Nephron progenitor cell (in vitro differentiated cells): ENCODE data around the gene ATP2B2.

Experiments used
- DNase-seq: peaks from one replicate; pipeline ENCODE4 v3.0.0; 2021
- H3K27ac Mint-ChIP-seq: 2 replicates; pipeline ENCODE4 v1.8.0; 2021; ENCODE audit warnings: mild to moderate bottlenecking, moderate library complexity, mixed read lengths
- H3K27me3 Mint-ChIP-seq: 2 replicates; pipeline ENCODE4 v1.8.0; 2021; ENCODE audit warnings: mild to moderate bottlenecking, low read depth, mixed read lengths; ENCODE audit not compliant: poor library complexity
- H3K36me3 Mint-ChIP-seq: 2 replicates; pipeline ENCODE4 v1.8.0; 2021; ENCODE audit warnings: low read depth, mixed read lengths
- H3K4me1 Mint-ChIP-seq: 2 replicates; pipeline ENCODE4 v1.8.0; 2021; ENCODE audit warnings: mixed read lengths
- H3K4me3 Mint-ChIP-seq: 2 replicates; pipeline ENCODE4 v1.8.0; 2021; ENCODE audit warnings: mild to moderate bottlenecking, moderate library complexity, mixed read lengths
- H3K9me3 Mint-ChIP-seq: 2 replicates; pipeline ENCODE4 v1.8.0; 2021; ENCODE audit warnings: mild to moderate bottlenecking, moderate library complexity, mixed read lengths
- CTCF ChIP-seq: fragments of 200-600 bp; sonication (generic); IDR thresholded peaks from 2 replicates; pipeline ENCODE4 v1.5.0; 2021; ENCODE audit warnings: antibody characterized with exemption

ATP2B2 gene

GRCh38 chr3:10319251-10319650 lies 186.1 kb downstream of the ATP2B2 start:
- Mint-ChIP-seq H3K36me3 (peaks cover 7% of the 10 kb centered on the region), H3K4me1 (peaks cover 21% of the 10 kb centered on the region), H3K27ac (no peak overlapping the region), H3K4me3 (peak overlapping the region; percentile 96), H3K9me3 (no peaks in the 10 kb centered on the region), H3K27me3 (peaks cover 12% of the 10 kb centered on the region)
- no peak for TF ChIP-seq CTCF
- no peak for DNase-seq

- no peak overlapping the region for H3K27ac Mint-ChIP-seq
- no peaks in the 10 kb centered on the region for H3K9me3 Mint-ChIP-seq
- TF ChIP-seq CTCF = no peak
- H3K4me1 Mint-ChIP-seq = peaks cover 21% of the 10 kb centered on the region
- peaks cover 17% of the 10 kb centered on the region for H3K36me3 Mint-ChIP-seq
- peaks cover 6% of the 10 kb centered on the region for H3K27me3 Mint-ChIP-seq
- H3K4me3 Mint-ChIP-seq = peak overlapping the region; percentile 46
- no peak for DNase-seq
Observed at GRCh38 chr3:10317961-10318350, 187.4 kb downstream of the ATP2B2 start.

GRCh38 chr3:10317311-10317960 lies 187.9 kb downstream of the ATP2B2 start:
- no peaks in the 10 kb centered on the region for H3K9me3 Mint-ChIP-seq
- H3K4me3 Mint-ChIP-seq = no peak overlapping the region
- no peak for DNase-seq
- H3K27ac Mint-ChIP-seq = no peak overlapping the region
- no peak for TF ChIP-seq CTCF
- H3K4me1 Mint-ChIP-seq = peaks cover 21% of the 10 kb centered on the region
- peaks cover 20% of the 10 kb centered on the region for H3K36me3 Mint-ChIP-seq
- H3K27me3 Mint-ChIP-seq = peaks cover 6% of the 10 kb centered on the region

GRCh38 chr3:10315771-10316344 lies 189.5 kb downstream of the ATP2B2 start:
- Mint-ChIP-seq H3K27me3 (no peaks in the 10 kb centered on the region), H3K4me3 (no peak overlapping the region), H3K27ac (no peak overlapping the region), H3K9me3 (no peaks in the 10 kb centered on the region), H3K36me3 (peaks cover 31% of the 10 kb centered on the region), H3K4me1 (peaks cover 13% of the 10 kb centered on the region)
- TF ChIP-seq CTCF = no peak
- no peak for DNase-seq

GRCh38 chr3:10315101-10315500 lies 190.3 kb downstream of the ATP2B2 start:
- no peak for DNase-seq
- H3K4me3 Mint-ChIP-seq = no peak overlapping the region
- H3K9me3 Mint-ChIP-seq = no peaks in the 10 kb centered on the region
- peaks cover 38% of the 10 kb centered on the region for H3K36me3 Mint-ChIP-seq
- no peak overlapping the region for H3K27ac Mint-ChIP-seq
- TF ChIP-seq CTCF = no peak
- H3K27me3 Mint-ChIP-seq = no peaks in the 10 kb centered on the region
- H3K4me1 Mint-ChIP-seq = peaks cover 14% of the 10 kb centered on the region

- Mint-ChIP-seq H3K36me3 (peaks cover 56% of the 10 kb centered on the region), H3K27ac (no peak overlapping the region), H3K27me3 (no peaks in the 10 kb centered on the region), H3K4me1 (peaks cover 10% of the 10 kb centered on the region), H3K9me3 (no peaks in the 10 kb centered on the region), H3K4me3 (no peak overlapping the region)
- DNase-seq = no peak
- TF ChIP-seq CTCF = no peak
Observed at GRCh38 chr3:10312861-10313260, 192.5 kb downstream of the ATP2B2 start.
